A673 (cell line): ENCODE data around the gene FAM174B. TPM values are rescaled to one million over a fixed set of nuclear protein-coding genes. Genes with fewer than 3 reads are reported as not detected.

Experiments used
- BruUV-seq: library from RNA; stranded (reverse); fragments of 400-500 nt; replicated peaks from 2 replicates; lab custom pipeline; 2021; lab: Mats Ljungman, UMichigan
- CTCF ChIA-PET: fragments of 300-600 bp; sonication (Branson Sonifier 250); formaldehyde crosslinking; loops from one replicate; lab custom pipeline; 2022; ENCODE audit warnings: antibody characterized with exemption; lab: Charles Lee
- POLR2A ChIA-PET: fragments of 300-600 bp; sonication (Branson Sonifier 250); formaldehyde crosslinking; loops from one replicate; lab custom pipeline; 2022; ENCODE audit warnings: antibody characterized with exemption; ENCODE audit not compliant: low non-redundant PET; lab: Charles Lee
- DNase-seq: peaks from one replicate; pipeline ENCODE4 v3.0.0-alpha.2; 2015; ENCODE audit warnings: low spot score
- H3K27ac ChIP-seq: fragments of 200-600 bp; sonication (generic); 2 replicates; pipeline ENCODE4 v1.5.1; 2016; ENCODE audit warnings: mixed run types, low read depth, mild to moderate bottlenecking, mixed read lengths, antibody characterized with exemption, low read length; ENCODE audit not compliant: poor library complexity, severe bottlenecking
- H3K27me3 ChIP-seq: fragments of 200-600 bp; sonication (generic); replicated peaks from 2 replicates; pipeline ENCODE4 v1.6.1; 2017; ENCODE audit warnings: mixed run types, low read depth, mild to moderate bottlenecking, mixed read lengths, antibody characterized with exemption, low read length; ENCODE audit not compliant: insufficient read depth, poor library complexity
- H3K36me3 ChIP-seq: fragments of 200-600 bp; sonication (generic); 2 replicates; pipeline ENCODE4 v1.6.1; 2016; ENCODE audit warnings: mixed run types, mild to moderate bottlenecking, mixed read lengths, antibody characterized with exemption, low read length; ENCODE audit not compliant: insufficient read depth, poor library complexity, severe bottlenecking
- H3K4me1 ChIP-seq: fragments of 200-600 bp; sonication (generic); 2 replicates; pipeline ENCODE4 v1.6.1; 2017; ENCODE audit warnings: mixed run types, mild to moderate bottlenecking, mixed read lengths, antibody characterized with exemption, low read length; ENCODE audit not compliant: insufficient read depth, poor library complexity, severe bottlenecking
- H3K4me3 ChIP-seq: fragments of 200-600 bp; sonication (generic); 2 replicates; pipeline ENCODE4 v1.5.1; 2016; ENCODE audit warnings: low read depth, mixed run types, mild to moderate bottlenecking, mixed read lengths, low read length; ENCODE audit not compliant: poor library complexity, severe bottlenecking
- H3K9me3 ChIP-seq: fragments of 200-600 bp; sonication (generic); 2 replicates; pipeline ENCODE4 v1.6.1; 2016; ENCODE audit warnings: mixed run types, low read depth, mild to moderate bottlenecking, mixed read lengths, antibody characterized with exemption, low read length; ENCODE audit not compliant: poor library complexity, severe bottlenecking
- CTCF ChIP-seq: fragments of 300-800, 200-600 bp; sonication (generic); conservative IDR thresholded peaks from 2 replicates; pipeline ENCODE4 v1.5.1; 2017; ENCODE audit warnings: low read depth, mild to moderate bottlenecking, antibody characterized with exemption, low read length, moderate library complexity, mixed read lengths
- EZH2 ChIP-seq: fragments of 200-600 bp; sonication (generic); IDR thresholded peaks from 2 replicates; pipeline ENCODE4 v1.6.1; 2017; ENCODE audit warnings: borderline replicate concordance, low read depth, mild to moderate bottlenecking, mixed read lengths, antibody characterized with exemption, low read length; ENCODE audit not compliant: poor library complexity, severe bottlenecking
- intact Hi-C: fragments of 100-400 bp; cut with micrococcal nuclease; formaldehyde crosslinking; loops from one replicate; pipeline ENCODE4 v1.10.0; 2022; ENCODE audit not compliant: unreplicated experiment
- total RNA-seq: library from RNA; stranded (reverse); gene quantifications from 2 replicates; pipeline ENCODE4 v1.2.3, GENCODE V29; 2021

The FAM174B gene
- total RNA-seq, 1 experiment from 2014 or later, result 3.7 TPM

- CTCF ChIA-PET, result no interaction called here
- no peak for DNase-seq
- TF ChIP-seq CTCF (no peak), EZH2 (no peak)
These were observed 22.2 kb downstream of the FAM174B start for GRCh38 chr15:92633418-92633817.

GRCh38 chr15:92633001-92633400 is 22.6 kb downstream of the FAM174B start:
- no peaks in the 10 kb centered on the region for H3K9me3 ChIP-seq
- H3K27ac ChIP-seq, result no peak overlapping the region
- TF ChIP-seq CTCF (no peak), EZH2 (no peak)
- CTCF ChIA-PET, result no interaction called here
- DNase-seq, result no peak
- no peaks in the 10 kb centered on the region for H3K27me3 ChIP-seq
- intact Hi-C loops, result no loop called here
- no peaks in the 10 kb centered on the region for H3K4me1 ChIP-seq
- no peaks in the 10 kb centered on the region for H3K36me3 ChIP-seq
- no peak overlapping the region for H3K4me3 ChIP-seq
- POLR2A ChIA-PET, result no interaction called here
- BruUV-seq, result no TSS peak

More at GRCh38 chr15:92633418-92633817, 22.2 kb downstream of the FAM174B start:
- no peaks in the 10 kb centered on the region for H3K27me3 ChIP-seq
- POLR2A ChIA-PET, result no interaction called here
- intact Hi-C loops, result no loop called here
- no peak overlapping the region for H3K4me3 ChIP-seq
- H3K4me1 ChIP-seq, result no peaks in the 10 kb centered on the region
- no peak overlapping the region for H3K27ac ChIP-seq
- no TSS peak for BruUV-seq
- H3K9me3 ChIP-seq, result no peaks in the 10 kb centered on the region
- no peaks in the 10 kb centered on the region for H3K36me3 ChIP-seq

GRCh38 chr15:92631721-92632120 is 23.9 kb downstream of the FAM174B start:
- no peak for DNase-seq
- Histone ChIP-seq H3K27me3 (no peaks in the 10 kb centered on the region), H3K4me3 (no peak overlapping the region), H3K27ac (no peak overlapping the region), H3K9me3 (no peaks in the 10 kb centered on the region), H3K4me1 (no peaks in the 10 kb centered on the region), H3K36me3 (no peaks in the 10 kb centered on the region)
- POLR2A ChIA-PET, result no interaction called here
- TF ChIP-seq CTCF (0 out of 2 replicates have a peak, but pooled peaks have one; percentile 20), EZH2 (no peak)
- intact Hi-C loops, result no loop called here
- CTCF ChIA-PET, result interaction anchor here (0.7 kb wide), 1 partner anchor 279 kb away, joined by 4 read pairs; no protein-coding TSS in a partner anchor
- no TSS peak for BruUV-seq
